HG03097 (cell line): ENCODE results near the gene LINC01488.

Experiments
- ATAC-seq: cut with Tn5 transposase; IDR thresholded peaks from one replicate; pipeline ENCODE4 v1.9.1; 2021; ENCODE audit not compliant: unreplicated experiment, low FRiP score

LINC01488 gene

GRCh38 chr11:69524291-69524882, 42.9 kb downstream of the LINC01488 start:
- ATAC-seq = no peak

GRCh38 chr11:69524991-69525411, 43.5 kb downstream of the LINC01488 start:
- no peak for ATAC-seq

- ATAC-seq = no peak
Observed at GRCh38 chr11:69525516-69526452, 44.3 kb downstream of the LINC01488 start.

- no peak for ATAC-seq
Observed at GRCh38 chr11:69526453-69526810, 45.0 kb downstream of the LINC01488 start.

- ATAC-seq = no peak
Observed at GRCh38 chr11:69529001-69529400, 47.5 kb downstream of the LINC01488 start.

- ATAC-seq = no peak
Observed at GRCh38 chr11:69530278-69531070, 49.0 kb downstream of the LINC01488 start.

- no peak for ATAC-seq
Observed at GRCh38 chr11:69531071-69531716, 49.7 kb downstream of the LINC01488 start.

GRCh38 chr11:69531717-69532088, 50.2 kb downstream of the LINC01488 start:
- ATAC-seq = no peak

- ATAC-seq = no peak
Observed at GRCh38 chr11:69533296-69534165, 52.1 kb downstream of the LINC01488 start.

GRCh38 chr11:69534166-69534530, 52.7 kb downstream of the LINC01488 start:
- no peak for ATAC-seq

- ATAC-seq = no peak
Observed at GRCh38 chr11:69535908-69536307, 54.4 kb downstream of the LINC01488 start.

- no peak for ATAC-seq
Observed at GRCh38 chr11:69536406-69536805, 54.9 kb downstream of the LINC01488 start.

GRCh38 chr11:69537126-69537525, 55.7 kb downstream of the LINC01488 start:
- no peak for ATAC-seq

GRCh38 chr11:69537855-69538640, 56.6 kb downstream of the LINC01488 start:
- ATAC-seq = no peak

- ATAC-seq = no peak
Observed at GRCh38 chr11:69538854-69539253, 57.4 kb downstream of the LINC01488 start.

- no peak for ATAC-seq
Observed at GRCh38 chr11:69539416-69540117, 58.1 kb downstream of the LINC01488 start.

GRCh38 chr11:69540118-69541000, 58.9 kb downstream of the LINC01488 start:
- no peak for ATAC-seq

GRCh38 chr11:69541001-69541285, 59.5 kb downstream of the LINC01488 start:
- no peak for ATAC-seq
